ENCODE data around the gene CRLF1. TPM values are rescaled to one million over a fixed set of nuclear protein-coding genes. Genes with fewer than 3 reads are reported as not detected.
A peak's percentile ranks its signal among the peaks of the same experiment; 100 is the strongest.

The CRLF1 gene
- total and polyA plus RNA-seq, 8 donors = 2.6 to 15.9 (median 12.3) TPM; not detected in 1

- H3K4me3 ChIP-seq = no peak overlapping the region
- peaks cover 8 to 97% (median 67%) of the 10 kb centered on the region in 3 donors for H3K27me3 ChIP-seq
- 76 to 85% (median 80%) methylated on average over 19 to 20 of the region's 20 CpGs for WGBS, 5 donors
- H3K4me1 ChIP-seq = peaks cover 13 to 26% (median 24%) of the 10 kb centered on the region in 4 donors
- intact Hi-C loops (cut with DNase I; ENCODE audit: low total_unique reads) = no loop called here
- no peak for TF ChIP-seq POLR2A (IDR thresholded peaks at IDR 0.05)
- TF ChIP-seq EP300 (IDR thresholded peaks at IDR 0.05) = no peak
- TF ChIP-seq, protein P1, sequence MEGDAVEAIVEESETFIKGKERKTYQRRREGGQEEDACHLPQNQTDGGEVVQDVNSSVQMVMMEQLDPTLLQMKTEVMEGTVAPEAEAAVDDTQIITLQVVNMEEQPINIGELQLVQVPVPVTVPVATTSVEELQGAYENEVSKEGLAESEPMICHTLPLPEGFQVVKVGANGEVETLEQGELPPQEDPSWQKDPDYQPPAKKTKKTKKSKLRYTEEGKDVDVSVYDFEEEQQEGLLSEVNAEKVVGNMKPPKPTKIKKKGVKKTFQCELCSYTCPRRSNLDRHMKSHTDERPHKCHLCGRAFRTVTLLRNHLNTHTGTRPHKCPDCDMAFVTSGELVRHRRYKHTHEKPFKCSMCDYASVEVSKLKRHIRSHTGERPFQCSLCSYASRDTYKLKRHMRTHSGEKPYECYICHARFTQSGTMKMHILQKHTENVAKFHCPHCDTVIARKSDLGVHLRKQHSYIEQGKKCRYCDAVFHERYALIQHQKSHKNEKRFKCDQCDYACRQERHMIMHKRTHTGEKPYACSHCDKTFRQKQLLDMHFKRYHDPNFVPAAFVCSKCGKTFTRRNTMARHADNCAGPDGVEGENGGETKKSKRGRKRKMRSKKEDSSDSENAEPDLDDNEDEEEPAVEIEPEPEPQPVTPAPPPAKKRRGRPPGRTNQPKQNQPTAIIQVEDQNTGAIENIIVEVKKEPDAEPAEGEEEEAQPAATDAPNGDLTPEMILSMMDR (IDR thresholded peaks at IDR 0.05) = no peak
- no peak for TF ChIP-seq POLR2AphosphoS5 (IDR thresholded peaks at IDR 0.05)
- H3K27ac ChIP-seq = no peak overlapping the region
- no peak for DNase-seq
- no peaks in the 10 kb centered on the region for H3K9me3 ChIP-seq
- no peaks in the 10 kb centered on the region for H3K36me3 ChIP-seq
Observed at GRCh38 chr19:18599485-18599884, 7.1 kb downstream of the CRLF1 start.

GRCh38 chr19:18597809-18598660 is 8.6 kb downstream of the CRLF1 start:
- peaks cover 0 to 82% (median 53%) of the 10 kb centered on the region in 3 donors for H3K27me3 ChIP-seq
- H3K27ac ChIP-seq = no peak overlapping the region
- no peaks in the 10 kb centered on the region for H3K36me3 ChIP-seq
- TF ChIP-seq POLR2A (IDR thresholded peaks at IDR 0.05) = no peak
- TF ChIP-seq EP300 (IDR thresholded peaks at IDR 0.05) = no peak
- no peak for TF ChIP-seq POLR2AphosphoS5 (IDR thresholded peaks at IDR 0.05)
- TF ChIP-seq, protein P1 (IDR thresholded peaks at IDR 0.05) = no peak
- H3K4me1 ChIP-seq = peaks cover 17 to 30% (median 23%) of the 10 kb centered on the region in 4 donors
- no peak for DNase-seq
- H3K9me3 ChIP-seq = no peaks in the 10 kb centered on the region
- WGBS, 5 donors = 42 to 45% (median 43%) methylated on average over 22 to 25 of the region's 25 CpGs
- intact Hi-C loops (cut with DNase I; ENCODE audit: low total_unique reads) = no loop called here
- no peak overlapping the region for H3K4me3 ChIP-seq

DNA sequence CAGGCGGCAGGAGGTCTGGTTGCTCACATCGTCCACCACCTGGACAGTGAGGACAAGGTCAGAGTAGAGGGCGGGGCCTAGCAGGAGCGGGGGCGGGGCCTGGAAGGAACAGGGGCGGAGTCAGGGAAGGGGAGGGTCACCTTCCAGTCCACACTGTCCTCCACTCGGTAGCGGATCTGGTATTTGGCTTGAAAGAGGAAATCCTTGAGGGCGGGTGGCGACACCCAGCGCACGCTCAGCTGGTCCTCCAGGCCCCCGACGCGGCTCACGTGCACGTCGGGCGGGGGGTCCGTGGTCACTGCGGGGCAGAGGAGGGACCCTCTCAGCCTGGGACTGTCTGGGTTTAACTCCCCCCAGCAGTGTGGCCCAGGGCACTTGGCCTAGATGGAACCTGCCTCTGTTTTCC is 9.8 kb downstream of the CRLF1 start:
- H3K4me3 ChIP-seq = no peak overlapping the region
- no peaks in the 10 kb centered on the region for H3K9me3 ChIP-seq
- 4 to 21% (median 19%) methylated on average over 21 of the region's 21 CpGs for WGBS, 5 donors
- H3K4me1 ChIP-seq = peaks cover 17 to 30% (median 23%) of the 10 kb centered on the region in 4 donors
- peak; percentile 51 to 67 for DNase-seq
- intact Hi-C loops (cut with DNase I; ENCODE audit: low total_unique reads) = no loop called here
- no peak for TF ChIP-seq EP300 (IDR thresholded peaks at IDR 0.05)
- TF ChIP-seq, protein P1 (IDR thresholded peaks at IDR 0.05) = no peak
- TF ChIP-seq POLR2AphosphoS5 (IDR thresholded peaks at IDR 0.05) = no peak
- TF ChIP-seq POLR2A (IDR thresholded peaks at IDR 0.05) = no peak
- H3K27ac ChIP-seq = no peak overlapping the region
- peaks cover 0 to 6% (median 4%) of the 10 kb centered on the region in 4 donors for H3K36me3 ChIP-seq
- H3K27me3 ChIP-seq = peaks cover 0 to 70% (median 43%) of the 10 kb centered on the region in 3 donors

- H3K9me3 ChIP-seq = no peaks in the 10 kb centered on the region
- no peak for DNase-seq
- peaks cover 0 to 58% (median 39%) of the 10 kb centered on the region in 3 donors for H3K27me3 ChIP-seq
- H3K36me3 ChIP-seq = peaks cover 7 to 17% (median 14%) of the 10 kb centered on the region in 4 donors
- WGBS, 5 donors = 59 to 78% (median 68%) methylated on average over 4 to 6 of the region's 6 CpGs
- H3K4me1 ChIP-seq = peaks cover 17 to 34% (median 26%) of the 10 kb centered on the region in 4 donors
- H3K4me3 ChIP-seq = no peak overlapping the region
- TF ChIP-seq, protein P1 (IDR thresholded peaks at IDR 0.05) = no peak
- TF ChIP-seq POLR2AphosphoS5 (IDR thresholded peaks at IDR 0.05) (no peak), POLR2A (IDR thresholded peaks at IDR 0.05) (no peak), EP300 (IDR thresholded peaks at IDR 0.05) (no peak)
- no peak overlapping the region for H3K27ac ChIP-seq
- intact Hi-C loops (cut with DNase I; ENCODE audit: low total_unique reads) = no loop called here
Observed at GRCh38 chr19:18595475-18595874, 11.1 kb downstream of the CRLF1 start.

Data from stomach (tissue), 9 donors.